K562 (cell line): ENCODE measurements around the gene ATRX. TPM values are rescaled to one million over a fixed set of nuclear protein-coding genes. Genes with fewer than 3 reads are reported as not detected.

Experiments
- ATAC-seq: fragments of 200-7000 bp; cut with Tn5 transposase; 3 replicates; pipeline ENCODE4 v1.9.1; 2020; ENCODE audit warnings: moderate library complexity
- BruUV-seq: library from RNA; stranded (reverse); fragments of 400-500 nt; replicated peaks from 2 replicates; lab custom pipeline; 2021; lab: Mats Ljungman, UMichigan
- CTCF ChIA-PET: fragments of 300-600 bp; formaldehyde crosslinking; extraction: SDS; loops from one replicate; lab custom pipeline; 2021; ENCODE audit warnings: low intra/inter-chr PET ratio; lab: Yijun Ruan, JAX
- POLR2A ChIA-PET: fragments of 300-600, 350-650 bp; sonication (Branson Sonifier 250); formaldehyde crosslinking; extraction: SDS; loops from one replicate; lab custom pipeline; 2021; ENCODE audit warnings: antibody characterized with exemption, inconsistent platforms; lab: Yijun Ruan, JAX
- DNase-seq, 4 experiments: peaks; one replicate each; pipeline versions ENCODE4 v3.0.0 to v3.0.0-alpha.2; 2011 to 2018; ENCODE audit warnings: low spot score in 3 of 4, mixed read lengths in 3 of 4; ENCODE audit errors: extremely low read depth in 1 of 4
- FAIRE-seq: peaks from 2 replicates; lab custom pipeline; 2011; peaks lifted over from hg19 to GRCh38; lab: Jason Lieb, UNC
- H2AFZ ChIP-seq: 2 replicates; pipeline ENCODE4 v1.6.0; 2011; ENCODE audit warnings: low read depth, low read length, control low read depth, inconsistent platforms
- H3K27ac ChIP-seq: fragments of 200-600 bp; 3 replicates; pipeline ENCODE4 v1.8.0; 2011; ENCODE audit warnings: low read depth, mild to moderate bottlenecking, control low read depth, inconsistent platforms, low read length, moderate library complexity, mixed read lengths; ENCODE audit errors: extremely low read depth
- H3K27me3 ChIP-seq, 2 experiments: fragments of 300-600 bp in 1 of 2; 2 replicates in 1 of 2; 3 replicates in 1 of 2; pipeline versions ENCODE4 v1.6.0 to v1.8.0; 2011; ENCODE audit warnings: inconsistent platforms in 2 of 2, low read length in 2 of 2, mild to moderate bottlenecking in 1 of 2, mixed read lengths in 1 of 2, moderate library complexity in 1 of 2; ENCODE audit not compliant: control insufficient read depth in 2 of 2, insufficient read depth in 2 of 2
- H3K36me3 ChIP-seq: fragments of 300-600 bp; 3 replicates; pipeline ENCODE4 v1.8.0; 2011; ENCODE audit warnings: mild to moderate bottlenecking, low read length, inconsistent platforms; ENCODE audit not compliant: control insufficient read depth, insufficient read depth
- H3K4me1 ChIP-seq, 2 experiments: fragments of 200-600 bp in 1 of 2; replicated peaks in 1 of 2; 2 replicates in 1 of 2; 3 replicates in 1 of 2; pipeline versions ENCODE4 v1.5.1 to v1.8.0; 2011; ENCODE audit warnings: inconsistent platforms in 2 of 2, low read length in 2 of 2, mild to moderate bottlenecking in 1 of 2, mixed read lengths in 1 of 2, moderate library complexity in 1 of 2; ENCODE audit not compliant: control insufficient read depth in 2 of 2, insufficient read depth in 2 of 2
- H3K4me2 ChIP-seq: 2 replicates; pipeline ENCODE4 v1.6.1; 2011; ENCODE audit warnings: low read length, control low read depth, inconsistent platforms, mixed read lengths; ENCODE audit not compliant: insufficient read depth
- H3K4me3 ChIP-seq: fragments of 200-600 bp; sonication (generic), shearing (Covaris generic); 2 replicates; pipeline ENCODE4 v1.5.1; 2016; ENCODE audit warnings: control low read depth, inconsistent platforms
- H3K79me2 ChIP-seq: fragments of 200-600 bp; 3 replicates; pipeline ENCODE4 v1.8.0; 2011; ENCODE audit warnings: low read length, inconsistent platforms; ENCODE audit not compliant: control insufficient read depth, insufficient read depth
- H3K9ac ChIP-seq, 2 experiments: 2 replicates each; pipeline versions ENCODE4 v1.6.0 to v1.6.1; 2011; ENCODE audit warnings: low read depth in 2 of 2, low read length in 2 of 2, control low read depth in 1 of 2, inconsistent platforms in 1 of 2, mild to moderate bottlenecking in 1 of 2, mixed read lengths in 1 of 2; ENCODE audit not compliant: insufficient read depth in 1 of 2
- H3K9me1 ChIP-seq: one replicate; pipeline ENCODE4 v1.6.0; 2011; ENCODE audit warnings: inconsistent platforms, mild to moderate bottlenecking, low read length, moderate library complexity; ENCODE audit not compliant: control insufficient read depth, insufficient read depth
- H3K9me3 ChIP-seq: replicated peaks from 2 replicates; pipeline ENCODE4 v1.5.1; 2011; ENCODE audit warnings: low read depth, low read length, inconsistent platforms; ENCODE audit not compliant: control insufficient read depth, insufficient read depth
- H4K20me1 ChIP-seq: replicated peaks from 2 replicates; pipeline ENCODE4 v1.6.1; 2011; ENCODE audit warnings: low read length, inconsistent platforms, mixed read lengths; ENCODE audit not compliant: control insufficient read depth, insufficient read depth
- E2F6 ChIP-seq, 2 experiments: IDR thresholded peaks; 2 replicates each; pipeline ENCODE4 v1.6.1; 2011; ENCODE audit warnings: borderline replicate concordance in 1 of 2, control low read depth in 1 of 2, low read depth in 1 of 2, low read length in 1 of 2, mild to moderate bottlenecking in 1 of 2, mixed read lengths in 1 of 2, moderate library complexity in 1 of 2; ENCODE audit not compliant: insufficient read depth in 1 of 2, insufficient read length in 1 of 2, poor library complexity in 1 of 2, severe bottlenecking in 1 of 2; ENCODE audit errors: extremely low read depth in 1 of 2
- HMGN3 ChIP-seq: IDR thresholded peaks from 2 replicates; pipeline ENCODE4 v1.6.1; 2011; ENCODE audit warnings: borderline replicate concordance, low read depth, mild to moderate bottlenecking, mixed read lengths, low read length; ENCODE audit not compliant: insufficient read length; ENCODE audit errors: extremely low read depth
- MAFG ChIP-seq: fragments of 450-650 bp; conservative IDR thresholded peaks from 2 replicates; pipeline ENCODE4 v1.6.1; 2016; ENCODE audit warnings: missing genetic modification characterization, missing compliant biosample characterization
- TRIM25 ChIP-seq: fragments of 450-650 bp; IDR thresholded peaks from 2 replicates; pipeline ENCODE4 v1.7.0; 2016; ENCODE audit warnings: borderline replicate concordance
- YY1 ChIP-seq, 3 experiments: IDR thresholded peaks; 2 replicates each; pipeline ENCODE4 v1.6.1; 2011; ENCODE audit warnings: low read length in 2 of 3, mild to moderate bottlenecking in 2 of 3, moderate library complexity in 2 of 3, borderline replicate concordance in 1 of 3, control low read depth in 1 of 3, low read depth in 1 of 3; ENCODE audit not compliant: insufficient read depth in 3 of 3, insufficient replicate concordance in 2 of 3, control insufficient read depth in 1 of 3, insufficient read length in 1 of 3; ENCODE audit errors: extremely low read depth in 1 of 3
- ZNF133 ChIP-seq: fragments of 250-450 bp; sonication (Bioruptor Pico); IDR thresholded peaks from 2 replicates; pipeline ENCODE4 v1.4.0; 2020; ENCODE audit warnings: mild to moderate bottlenecking
- WGBS: fragments of 100-300 bp; shearing (Covaris generic); methylation state at CpG from one replicate; pipeline ENCODE4 v1.1.6; 2016; ENCODE audit warnings: low coverage, mixed read lengths; ENCODE audit not compliant: insufficient coverage; ENCODE audit errors: missing lambda C conversion rate; 5-methylcytosine and 5-hydroxymethylcytosine counted together
- in situ Hi-C: fragments of 300-500 bp; cut with MboI; formaldehyde crosslinking; loops from 4 replicates; pipeline ENCODE4 v1.15.0; 2018; ENCODE audit warnings: inconsistent platforms, mixed read lengths
- intact Hi-C: fragments of 100-400 bp; cut with micrococcal nuclease; formaldehyde crosslinking; loops from 2 replicates; pipeline ENCODE4 v1.14.2; 2022
- polyA plus RNA-seq, 8 experiments: library from polyadenylated mRNA; depleted of rRNA in 4 of 8; stranded (reverse) in 5 of 8; unstranded in 3 of 8; fragments of >200 nt; fragmentation: Nextera tagmentation in 2 of 8; fragmentation: Illumina TruSeq in 1 of 8; extraction: Ambion mirVana in 2 of 8; extraction: Trizol in 1 of 8; gene quantifications; 2 replicates each; pipeline versions ENCODE4 v1.2.1 to v1.2.3, GENCODE V29; 2011 to 2014; ENCODE audit warnings: inconsistent platforms in 1 of 8, missing spikeins in 1 of 8
- total RNA-seq, 7 experiments: library from RNA; depleted of rRNA in 6 of 7; stranded (reverse); fragments of >200 nt in 6 of 7; fragmentation: Illumina TruSeq in 2 of 7; extraction: Trizol in 2 of 7; gene quantifications; 2 replicates each; pipeline versions ENCODE4 v1.2.1 to v1.2.3, GENCODE V29; 2011 to 2021; ENCODE audit warnings: low replicate concordance in 1 of 7
- TF ChIP-seq, protein P1 (sequence below): sonication (generic); formaldehyde crosslinking; IDR thresholded peaks from 2 replicates; pipeline ENCODE4 v1.8.0; 2022; ENCODE audit warnings: mild to moderate bottlenecking, missing genetic modification reagents, borderline replicate concordance
- TF ChIP-seq, protein P2 (sequence below): sonication (generic); formaldehyde crosslinking; IDR thresholded peaks from 2 replicates; pipeline ENCODE4 v1.8.1; 2023; ENCODE audit warnings: missing genetic modification reagents, mild to moderate bottlenecking, borderline replicate concordance

ATRX gene
- total and polyA plus RNA-seq, 9 of the 15 experiments (the other 6 are each of a cell fraction or from before 2014, with no cell fraction given) = 7.7 to 23.1 (median 20.2) TPM

GRCh38 chrX:77719388-77719787 lies 66.6 kb downstream of the ATRX start (continued):
- TF ChIP-seq, protein P1, sequence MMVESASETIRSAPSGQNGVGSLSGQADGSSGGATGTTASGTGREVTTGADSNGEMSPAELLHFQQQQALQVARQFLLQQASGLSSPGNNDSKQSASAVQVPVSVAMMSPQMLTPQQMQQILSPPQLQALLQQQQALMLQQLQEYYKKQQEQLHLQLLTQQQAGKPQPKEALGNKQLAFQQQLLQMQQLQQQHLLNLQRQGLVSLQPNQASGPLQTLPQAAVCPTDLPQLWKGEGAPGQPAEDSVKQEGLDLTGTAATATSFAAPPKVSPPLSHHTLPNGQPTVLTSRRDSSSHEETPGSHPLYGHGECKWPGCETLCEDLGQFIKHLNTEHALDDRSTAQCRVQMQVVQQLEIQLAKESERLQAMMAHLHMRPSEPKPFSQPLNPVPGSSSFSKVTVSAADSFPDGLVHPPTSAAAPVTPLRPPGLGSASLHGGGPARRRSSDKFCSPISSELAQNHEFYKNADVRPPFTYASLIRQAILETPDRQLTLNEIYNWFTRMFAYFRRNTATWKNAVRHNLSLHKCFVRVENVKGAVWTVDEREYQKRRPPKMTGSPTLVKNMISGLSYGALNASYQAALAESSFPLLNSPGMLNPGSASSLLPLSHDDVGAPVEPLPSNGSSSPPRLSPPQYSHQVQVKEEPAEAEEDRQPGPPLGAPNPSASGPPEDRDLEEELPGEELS (CRISPR knock-in tag) = no peak

GRCh38 chrX:77704881-77705280 lies 81.1 kb downstream of the ATRX start:
- H3K27me3 ChIP-seq = no peaks in the 10 kb centered on the region
- no peak overlapping the region for H3K27ac ChIP-seq
- intact Hi-C loops (no loop called here), in situ Hi-C loops (no loop called here)
- POLR2A ChIA-PET = no interaction called here
- H2AFZ ChIP-seq = no peak overlapping the region
- WGBS = 41% methylated on average over 5 of the region's 6 CpGs
- H3K9me1 ChIP-seq = no peaks in the 10 kb centered on the region
- H3K79me2 ChIP-seq = no peaks in the 10 kb centered on the region; the same call in 2 of the 3 replicates
- no peak for DNase-seq
- no peaks in the 10 kb centered on the region for H4K20me1 ChIP-seq
- FAIRE-seq = no peak
- H3K4me3 ChIP-seq = no peak overlapping the region
- no peaks in the 10 kb centered on the region for H3K9me3 ChIP-seq
- no TSS peak for BruUV-seq
- no peak for ATAC-seq
- H3K9ac ChIP-seq = no peak overlapping the region
- CTCF ChIA-PET = no interaction called here
- H3K36me3 ChIP-seq = no peaks in the 10 kb centered on the region
- no peak overlapping the region for H3K4me2 ChIP-seq
- H3K4me1 ChIP-seq = no peaks in the 10 kb centered on the region
- TF ChIP-seq MAFG (tag) (no peak), ZNF133 (CRISPR knock-in tag) (no peak), E2F6 (IDR thresholded peaks at IDR 0.05; ENCODE audit: borderline replicate concordance in 1 of 2, extremely low read depth in 1 of 2, insufficient read depth in 1 of 2, insufficient read length in 1 of 2, low read depth in 1 of 2, low read length in 1 of 2, poor library complexity in 1 of 2, severe bottlenecking in 1 of 2) (no peak), HMGN3 (no peak), YY1 (IDR thresholded peaks at IDR 0.05; ENCODE audit: borderline replicate concordance in 1 of 3, control insufficient read depth in 1 of 3, extremely low read depth in 1 of 3, insufficient read depth in 3 of 3, insufficient read length in 1 of 3, insufficient replicate concordance in 2 of 3, low read depth in 1 of 3, low read length in 2 of 3) (no peak), TRIM25 (no peak)
- TF ChIP-seq, protein P2, sequence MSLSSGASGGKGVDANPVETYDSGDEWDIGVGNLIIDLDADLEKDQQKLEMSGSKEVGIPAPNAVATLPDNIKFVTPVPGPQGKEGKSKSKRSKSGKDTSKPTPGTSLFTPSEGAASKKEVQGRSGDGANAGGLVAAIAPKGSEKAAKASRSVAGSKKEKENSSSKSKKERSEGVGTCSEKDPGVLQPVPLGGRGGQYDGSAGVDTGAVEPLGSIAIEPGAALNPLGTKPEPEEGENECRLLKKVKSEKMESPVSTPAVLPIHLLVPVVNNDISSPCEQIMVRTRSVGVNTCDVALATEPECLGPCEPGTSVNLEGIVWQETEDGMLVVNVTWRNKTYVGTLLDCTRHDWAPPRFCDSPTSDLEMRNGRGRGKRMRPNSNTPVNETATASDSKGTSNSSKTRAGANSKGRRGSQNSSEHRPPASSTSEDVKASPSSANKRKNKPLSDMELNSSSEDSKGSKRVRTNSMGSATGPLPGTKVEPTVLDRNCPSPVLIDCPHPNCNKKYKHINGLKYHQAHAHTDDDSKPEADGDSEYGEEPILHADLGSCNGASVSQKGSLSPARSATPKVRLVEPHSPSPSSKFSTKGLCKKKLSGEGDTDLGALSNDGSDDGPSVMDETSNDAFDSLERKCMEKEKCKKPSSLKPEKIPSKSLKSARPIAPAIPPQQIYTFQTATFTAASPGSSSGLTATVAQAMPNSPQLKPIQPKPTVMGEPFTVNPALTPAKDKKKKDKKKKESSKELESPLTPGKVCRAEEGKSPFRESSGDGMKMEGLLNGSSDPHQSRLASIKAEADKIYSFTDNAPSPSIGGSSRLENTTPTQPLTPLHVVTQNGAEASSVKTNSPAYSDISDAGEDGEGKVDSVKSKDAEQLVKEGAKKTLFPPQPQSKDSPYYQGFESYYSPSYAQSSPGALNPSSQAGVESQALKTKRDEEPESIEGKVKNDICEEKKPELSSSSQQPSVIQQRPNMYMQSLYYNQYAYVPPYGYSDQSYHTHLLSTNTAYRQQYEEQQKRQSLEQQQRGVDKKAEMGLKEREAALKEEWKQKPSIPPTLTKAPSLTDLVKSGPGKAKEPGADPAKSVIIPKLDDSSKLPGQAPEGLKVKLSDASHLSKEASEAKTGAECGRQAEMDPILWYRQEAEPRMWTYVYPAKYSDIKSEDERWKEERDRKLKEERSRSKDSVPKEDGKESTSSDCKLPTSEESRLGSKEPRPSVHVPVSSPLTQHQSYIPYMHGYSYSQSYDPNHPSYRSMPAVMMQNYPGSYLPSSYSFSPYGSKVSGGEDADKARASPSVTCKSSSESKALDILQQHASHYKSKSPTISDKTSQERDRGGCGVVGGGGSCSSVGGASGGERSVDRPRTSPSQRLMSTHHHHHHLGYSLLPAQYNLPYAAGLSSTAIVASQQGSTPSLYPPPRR (CRISPR knock-in tag) = no peak
